ENCODE data around the gene LPIN1.

DNA sequence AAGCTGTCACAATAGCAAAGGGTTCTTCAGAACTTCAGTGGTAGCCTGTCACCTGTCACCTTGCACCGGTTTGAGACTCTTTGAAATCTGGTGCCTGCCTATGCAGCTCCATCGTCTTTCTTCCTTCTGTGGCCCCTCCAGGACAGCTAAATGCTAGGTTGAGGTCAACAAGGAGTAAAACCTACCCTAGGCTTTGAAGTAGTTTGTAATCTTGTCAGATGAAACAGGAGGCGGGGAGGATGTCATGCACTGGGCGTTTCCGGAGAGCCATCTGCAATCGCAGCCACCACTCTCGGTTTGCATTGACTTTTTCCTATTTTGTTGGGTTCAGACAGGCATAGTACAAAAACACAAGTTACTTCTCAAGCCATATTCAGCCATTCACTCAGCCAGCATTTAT is 116.7 kb downstream of the LPIN1 start:
- TF ChIP-seq CTCF (IDR thresholded peaks at IDR 0.05) = no peak
- TF ChIP-seq POLR2A (IDR thresholded peaks at IDR 0.05) = no peak
